Adrenal gland (tissue), 12 donors: ENCODE data around the gene CCDC88B. TPM values are rescaled to one million over a fixed set of nuclear protein-coding genes. Genes with fewer than 3 reads are reported as not detected.

Source experiments
- DNase-seq, 7 donors: peaks; one replicate each; pipeline ENCODE4 v3.0.0-alpha.2; 2019 to 2020
- H3K27ac ChIP-seq, 5 donors: fragments of 200-600 bp; sonication (generic) in 4 of 5; 1 replicate in 3 of 5; 2 replicates in 2 of 5; pipeline versions ENCODE4 v1.5.1 to v1.8.0; 2016 to 2020; ENCODE audit warnings: mild to moderate bottlenecking in 1 of 5
- H3K27me3 ChIP-seq: fragments of 200-600 bp; 2 replicates; pipeline ENCODE4 v1.8.0; 2021
- H3K36me3 ChIP-seq, 2 donors: fragments of 200-600 bp; replicated peaks in 1 of 2; 1 replicate in 1 of 2; 2 replicates in 1 of 2; pipeline versions ENCODE4 v1.5.1 to v1.8.0; 2018 to 2022
- H3K4me1 ChIP-seq, 2 donors: fragments of 200-600 bp; replicated peaks in 1 of 2; 1 replicate in 1 of 2; 2 replicates in 1 of 2; pipeline versions ENCODE4 v1.5.1 to v1.8.0; 2018 to 2021
- H3K4me3 ChIP-seq, 4 donors: fragments of 200-600 bp; sonication (generic) in 3 of 4; one replicate each; pipeline ENCODE4 v1.5.1; 2016 to 2018
- H3K9me3 ChIP-seq, 3 donors: fragments of 200-600 bp; sonication (generic) in 1 of 3; replicated peaks in 1 of 3; 1 replicate in 2 of 3; 2 replicates in 1 of 3; pipeline versions ENCODE4 v1.5.1 to v1.8.0; 2016 to 2021
- POLR2A ChIP-seq, 2 donors: fragments of 450-650 bp; IDR thresholded peaks; one replicate each; pipeline ENCODE4 v1.6.1; 2017; ENCODE audit warnings: antibody characterized with exemption in 2 of 2, mild to moderate bottlenecking in 2 of 2, moderate library complexity in 1 of 2
- WGBS, 4 donors: extraction: QIAGEN DNeasy Blood & Tissue Kit in 2 of 4; methylation state at CpG; one replicate each; pipeline versions ENCODE4 v1.1.5 to v1.1.7; 2013 to 2017; 5-methylcytosine and 5-hydroxymethylcytosine counted together
- intact Hi-C, 2 donors: fragments of 100-400 bp; cut with DNase I; formaldehyde crosslinking; loops; one replicate each; pipeline versions ENCODE4 v1.14.1 to v1.15.0; 2022 to 2023
- polyA plus RNA-seq, 3 donors: library from polyadenylated mRNA; stranded (reverse); fragments of 200-250 nt in 2 of 3; fragments of 350-450 nt in 1 of 3; fragmentation: Illumina TruSeq in 1 of 3; extraction: RNeasy Lipid Tissue Mini Kit (QIAGEN cat#74804) in 1 of 3; gene quantifications; one replicate each; pipeline ENCODE4 v1.2.3, GENCODE V29; 2013 to 2014
- total RNA-seq, 9 donors: library from RNA; depleted of rRNA in 4 of 9; stranded (reverse); fragments of >200 nt in 4 of 9; fragments of 120-200 nt in 1 of 9; fragmentation: NEBNext Ultra II Directional in 1 of 9; extraction: Animal tissue kit (Norgen Biotek cat#: 25700) in 1 of 9; gene quantifications; one replicate each; pipeline versions ENCODE4 v1.1.0 to v1.2.4, GENCODE V29; 2013 to 2023
- TF ChIP-seq, protein P1 (sequence below), 6 experiments: fragments of 450-650 bp in 4 of 6; fragments of 200-600 bp in 2 of 6; sonication (generic) in 1 of 6; IDR thresholded peaks; 1 replicate in 5 of 6; 2 replicates in 1 of 6; pipeline versions ENCODE4 v1.5.1 to v1.8.0; 2016 to 2021; ENCODE audit warnings: antibody characterized with exemption in 6 of 6, mild to moderate bottlenecking in 2 of 6, moderate library complexity in 1 of 6
- donor health status: healthy with polysubstance abuse.
- donor health status: Bipolar disorder and iron deficiency.
- donor health status: DM: yes; HTN: yes; CAD: no.
- donor health status: DM: no; HTN: no; CAD: no.
- donor health status: DM: no; HTN: no; CAD: no.
- donor health status: DM: yes; HTN: yes; CAD: no.

The CCDC88B gene
- total and polyA plus RNA-seq, 12 donors, result 5.1 to 143 (median 14.5) TPM

DNA sequence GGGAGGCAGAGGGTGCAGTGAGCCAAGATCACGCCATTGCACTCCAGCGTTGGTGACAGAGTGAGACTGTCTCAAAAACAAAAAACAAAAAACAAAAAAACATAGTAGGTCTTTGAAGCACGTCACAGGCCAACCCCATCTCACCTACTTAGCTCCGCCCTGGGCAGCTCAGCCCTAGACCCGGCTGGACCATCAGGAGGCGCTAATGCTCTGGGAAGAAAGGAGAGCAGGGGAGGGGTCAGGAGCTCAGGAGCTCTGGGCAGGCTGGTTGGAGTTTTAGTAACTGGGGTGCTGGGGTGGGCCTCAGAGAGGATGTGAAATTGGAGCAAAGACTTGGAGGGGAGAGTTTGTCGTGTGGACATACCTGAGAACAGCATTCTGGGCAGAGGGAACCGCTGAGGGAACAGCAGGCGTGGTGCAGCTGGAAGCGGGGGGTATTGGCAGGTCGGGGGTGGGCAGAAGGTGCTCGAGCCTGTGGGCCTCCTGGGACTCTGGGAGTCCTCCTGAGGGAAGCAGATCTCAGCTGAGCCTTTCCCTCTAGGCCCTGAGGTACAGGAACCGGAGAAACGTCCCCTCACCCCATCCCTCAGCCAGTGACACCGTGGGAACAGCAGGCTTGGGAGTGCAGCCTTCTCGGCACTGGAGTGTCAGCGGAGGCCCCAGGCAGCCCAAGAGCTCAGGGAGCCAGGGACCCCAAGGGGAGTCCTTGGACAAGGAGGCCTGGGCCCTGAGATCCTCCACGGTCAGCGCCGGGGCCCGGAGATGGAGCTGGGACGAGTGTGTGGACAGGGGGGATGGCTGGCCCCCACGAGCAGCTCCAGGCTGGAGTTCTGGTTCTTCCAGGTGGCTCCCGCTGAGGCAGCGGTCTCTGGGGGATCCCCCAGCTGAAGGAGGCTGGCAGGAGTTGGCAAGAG, 16.8 kb downstream of the CCDC88B start:
- peaks cover 14 to 35% of the 10 kb centered on the region in 2 donors for H3K4me1 ChIP-seq
- H3K27me3 ChIP-seq, result no peaks in the 10 kb centered on the region
- H3K4me3 ChIP-seq, result no peak overlapping the region
- H3K9me3 ChIP-seq, result no peaks in the 10 kb centered on the region
- WGBS, 4 donors, result 82 to 87% (median 86%) methylated on average over 16 to 25 of the region's 25 CpGs
- TF ChIP-seq, protein P1, sequence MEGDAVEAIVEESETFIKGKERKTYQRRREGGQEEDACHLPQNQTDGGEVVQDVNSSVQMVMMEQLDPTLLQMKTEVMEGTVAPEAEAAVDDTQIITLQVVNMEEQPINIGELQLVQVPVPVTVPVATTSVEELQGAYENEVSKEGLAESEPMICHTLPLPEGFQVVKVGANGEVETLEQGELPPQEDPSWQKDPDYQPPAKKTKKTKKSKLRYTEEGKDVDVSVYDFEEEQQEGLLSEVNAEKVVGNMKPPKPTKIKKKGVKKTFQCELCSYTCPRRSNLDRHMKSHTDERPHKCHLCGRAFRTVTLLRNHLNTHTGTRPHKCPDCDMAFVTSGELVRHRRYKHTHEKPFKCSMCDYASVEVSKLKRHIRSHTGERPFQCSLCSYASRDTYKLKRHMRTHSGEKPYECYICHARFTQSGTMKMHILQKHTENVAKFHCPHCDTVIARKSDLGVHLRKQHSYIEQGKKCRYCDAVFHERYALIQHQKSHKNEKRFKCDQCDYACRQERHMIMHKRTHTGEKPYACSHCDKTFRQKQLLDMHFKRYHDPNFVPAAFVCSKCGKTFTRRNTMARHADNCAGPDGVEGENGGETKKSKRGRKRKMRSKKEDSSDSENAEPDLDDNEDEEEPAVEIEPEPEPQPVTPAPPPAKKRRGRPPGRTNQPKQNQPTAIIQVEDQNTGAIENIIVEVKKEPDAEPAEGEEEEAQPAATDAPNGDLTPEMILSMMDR (IDR thresholded peaks at IDR 0.05), result peak in 2 of 6 experiments; percentile 9 to 24
- TF ChIP-seq POLR2A (IDR thresholded peaks at IDR 0.05), result no peak
- H3K27ac ChIP-seq, result no peak overlapping the region
- intact Hi-C loops, result loop anchor here (10.0 kb wide), 1 partner anchor 298 kb away; no protein-coding TSS in a partner anchor
- DNase-seq, result no peak
- H3K36me3 ChIP-seq, result peaks cover 0 to 10% of the 10 kb centered on the region in 2 donors

DNA sequence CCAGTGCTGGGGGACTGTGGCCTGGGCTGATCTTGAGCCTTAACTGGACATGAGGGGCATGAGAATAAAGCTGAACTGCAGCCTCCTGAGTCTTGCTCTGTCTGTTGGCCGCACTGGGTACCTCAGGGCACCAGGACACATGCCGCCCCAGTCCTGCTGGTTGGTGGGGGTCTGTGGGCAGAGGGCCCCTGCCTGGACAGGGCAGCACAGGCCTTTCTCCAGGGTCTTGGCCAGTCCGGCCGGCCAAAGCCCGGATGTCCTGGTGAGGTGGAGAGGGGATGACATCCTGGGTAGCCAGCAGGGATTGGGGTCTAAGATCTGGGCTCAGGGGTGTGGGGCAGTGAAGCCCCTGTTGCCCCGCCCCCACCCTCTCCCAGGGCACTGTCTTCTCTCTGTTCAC, 17.4 kb downstream of the CCDC88B start:
- TF ChIP-seq POLR2A (IDR thresholded peaks at IDR 0.05), result no peak
- TF ChIP-seq, protein P1 (IDR thresholded peaks at IDR 0.05), result no peak
- intact Hi-C loops, result loop anchor here (10.0 kb wide), 1 partner anchor 297 kb away; no protein-coding TSS in a partner anchor
- Histone ChIP-seq H3K27ac (no peak overlapping the region), H3K4me3 (no peak overlapping the region), H3K36me3 (peaks cover 0 to 17% of the 10 kb centered on the region in 2 donors), H3K27me3 (no peaks in the 10 kb centered on the region), H3K4me1 (peaks cover 14 to 35% of the 10 kb centered on the region in 2 donors), H3K9me3 (no peaks in the 10 kb centered on the region)
- no peak for DNase-seq
- 92 to 100% (median 96%) methylated on average over 1 to 6 of the region's 6 CpGs for WGBS, 4 donors

DNA sequence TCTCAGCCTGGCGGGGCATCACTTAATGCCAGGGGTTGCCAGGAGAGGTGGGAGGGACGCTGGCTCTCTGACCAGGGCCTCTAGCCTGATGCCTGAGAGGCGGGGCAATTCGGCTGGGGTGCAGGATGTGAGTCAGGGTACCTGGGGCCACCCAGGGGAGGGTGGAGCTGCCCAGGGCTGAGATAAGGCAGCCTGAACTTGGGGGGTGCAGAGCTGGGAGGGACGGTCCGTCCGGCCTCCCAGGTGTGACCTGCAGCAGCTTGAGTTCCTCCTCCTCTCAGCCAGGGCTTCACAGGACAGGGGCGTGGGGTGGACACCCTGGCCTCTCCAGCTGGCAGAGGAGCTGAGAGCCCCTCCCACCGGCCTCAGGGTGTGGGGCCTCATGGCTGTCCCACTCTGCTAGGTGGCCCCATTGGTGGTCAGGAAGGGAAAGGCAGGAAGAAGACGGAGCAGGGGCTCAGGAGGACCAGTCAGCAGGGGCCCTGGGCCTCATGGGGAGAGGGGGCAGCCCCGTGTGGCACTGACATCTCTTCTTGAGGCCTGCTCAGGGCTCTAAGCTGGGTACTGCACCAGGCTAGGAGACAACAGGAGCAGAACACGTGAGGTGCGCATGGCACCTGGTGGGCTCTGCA, 18.0 kb downstream of the CCDC88B start:
- H3K4me3 ChIP-seq, result peak overlapping the region in 1 of 4 donors; percentile 97
- H3K27ac ChIP-seq, result peak overlapping the region in 4 of 5 donors; percentile 13 to 88 (median 84)
- peaks cover 14 to 35% of the 10 kb centered on the region in 2 donors for H3K4me1 ChIP-seq
- WGBS, 4 donors, result 62 to 74% (median 68%) methylated on average over 4 to 13 of the region's 13 CpGs
- intact Hi-C loops, result loop anchor here (10.0 kb wide), 1 partner anchor 297 kb away; no protein-coding TSS in a partner anchor
- H3K36me3 ChIP-seq, result peaks cover 0 to 21% of the 10 kb centered on the region in 2 donors
- DNase-seq, result peak in 1 of 7 donors; percentile 36
- TF ChIP-seq POLR2A (IDR thresholded peaks at IDR 0.05), result no peak
- TF ChIP-seq, protein P1 (IDR thresholded peaks at IDR 0.05), result no peak
- no peaks in the 10 kb centered on the region for H3K27me3 ChIP-seq
- H3K9me3 ChIP-seq, result no peaks in the 10 kb centered on the region

DNA sequence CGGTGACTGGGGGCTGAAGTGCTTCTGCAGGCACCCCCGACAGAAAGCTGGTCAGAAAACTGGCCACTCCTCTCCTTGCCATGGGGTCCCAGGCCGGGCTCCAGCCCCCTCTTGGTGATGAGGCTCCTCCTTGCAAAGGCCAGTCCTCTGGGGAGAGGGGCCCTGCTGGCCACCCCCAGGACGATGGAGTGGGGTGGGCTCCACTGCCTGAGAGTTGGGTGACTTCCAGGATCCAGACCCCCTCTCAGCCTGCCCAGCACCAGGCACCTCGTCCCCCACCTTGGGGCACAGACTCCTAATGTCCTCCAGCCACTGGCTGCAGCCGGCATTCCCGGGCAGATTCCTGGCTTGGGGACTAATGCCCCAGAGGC, 18.5 kb downstream of the CCDC88B start:
- H3K9me3 ChIP-seq, result no peaks in the 10 kb centered on the region
- peaks cover 0 to 26% of the 10 kb centered on the region in 2 donors for H3K36me3 ChIP-seq
- 13 to 30% (median 22%) methylated on average over 2 to 7 of the region's 7 CpGs for WGBS, 4 donors
- no peak for DNase-seq
- intact Hi-C loops, result loop anchor here (10.0 kb wide), 1 partner anchor 296 kb away; no protein-coding TSS in a partner anchor
- H3K4me1 ChIP-seq, result peaks cover 14 to 35% of the 10 kb centered on the region in 2 donors
- peak overlapping the region in 2 of 4 donors; percentile 76 to 97 for H3K4me3 ChIP-seq
- TF ChIP-seq POLR2A (IDR thresholded peaks at IDR 0.05), result no peak
- TF ChIP-seq, protein P1 (IDR thresholded peaks at IDR 0.05), result no peak
- H3K27me3 ChIP-seq, result no peaks in the 10 kb centered on the region
- H3K27ac ChIP-seq, result peak overlapping the region; percentile 13 to 88 (median 82)
